CD4-positive, alpha-beta T cell (primary cell): ENCODE data around the gene LOC128125822.

Source experiments
- ATAC-seq: fragments of 200-7000 bp; cut with Tn5 transposase; one replicate; pipeline ENCODE4 v1.10.0; 2022; ENCODE audit warnings: mild to moderate bottlenecking; ENCODE audit not compliant: poor library complexity
- CTCF ChIA-PET: fragments of 350-600 bp; sonication (Branson Sonifier 250); formaldehyde crosslinking; loops from one replicate; lab custom pipeline; 2021; ENCODE audit warnings: antibody characterized with exemption, inconsistent platforms; lab: Charles Lee
- POLR2A ChIA-PET: fragments of 350-600 bp; sonication (Branson Sonifier 250); formaldehyde crosslinking; loops from one replicate; lab custom pipeline; 2021; ENCODE audit warnings: antibody characterized with exemption, inconsistent platforms; lab: Charles Lee
- DNase-seq, 14 experiments: peaks; one replicate each; pipeline ENCODE4 v3.0.0-alpha.2; 2013 to 2020; ENCODE audit warnings: mixed read lengths in 2 of 14
- H3K27ac ChIP-seq, 2 donors: one replicate each; pipeline versions ENCODE4 v1.5.1 to v1.7.0; 2013; ENCODE audit warnings: low read length in 2 of 2, low read depth in 1 of 2, mild to moderate bottlenecking in 1 of 2
- H3K27me3 ChIP-seq, 2 experiments: 1 replicate in 1 of 2; 2 replicates in 1 of 2; pipeline versions ENCODE4 v1.6.1 to v1.7.0; 2013; ENCODE audit warnings: low read length in 2 of 2, control low read depth in 1 of 2, mild to moderate bottlenecking in 1 of 2, moderate library complexity in 1 of 2; ENCODE audit not compliant: insufficient read depth in 2 of 2, control insufficient read depth in 1 of 2
- H3K36me3 ChIP-seq: one replicate; pipeline ENCODE4 v1.6.1; 2013; ENCODE audit warnings: low read length, control low read depth; ENCODE audit not compliant: insufficient read depth
- H3K4me1 ChIP-seq: one replicate; pipeline ENCODE4 v1.6.1; 2013; ENCODE audit warnings: low read length, control low read depth; ENCODE audit not compliant: insufficient read depth
- H3K4me3 ChIP-seq: one replicate; pipeline ENCODE4 v1.5.1; 2013; ENCODE audit warnings: mild to moderate bottlenecking, low read length, moderate library complexity
- H3K9me3 ChIP-seq, 2 experiments: 1 replicate in 1 of 2; 2 replicates in 1 of 2; pipeline versions ENCODE4 v1.6.1 to v1.7.0; 2013; ENCODE audit warnings: low read length in 2 of 2, mild to moderate bottlenecking in 2 of 2, control low read depth in 1 of 2, moderate library complexity in 1 of 2; ENCODE audit not compliant: control insufficient read depth in 1 of 2, insufficient read depth in 1 of 2
- H3K27ac Mint-ChIP-seq: one replicate; pipeline ENCODE4 v1.8.0; 2020; ENCODE audit warnings: mixed read lengths
- H3K27me3 Mint-ChIP-seq: one replicate; pipeline ENCODE4 v1.8.0; 2021; ENCODE audit warnings: mixed read lengths
- H3K36me3 Mint-ChIP-seq: one replicate; pipeline ENCODE4 v1.8.0; 2021; ENCODE audit warnings: low read depth, mixed read lengths
- H3K4me1 Mint-ChIP-seq: one replicate; pipeline ENCODE4 v1.8.0; 2021; ENCODE audit warnings: low read depth, mixed read lengths
- H3K4me3 Mint-ChIP-seq: one replicate; pipeline ENCODE4 v1.8.0; 2020; ENCODE audit warnings: mild to moderate bottlenecking, mixed read lengths
- H3K9me3 Mint-ChIP-seq: one replicate; pipeline ENCODE4 v1.8.0; 2020; ENCODE audit warnings: mixed read lengths
- intact Hi-C, 2 experiments: fragments of 100-400 bp; cut with DNase I in 1 of 2; cut with micrococcal nuclease in 1 of 2; formaldehyde crosslinking; loops; one replicate each; pipeline versions ENCODE4 v1.15.1 to v1.9.0; 2023 to 2025; cut with DNase I, micrococcal nuclease
- TF ChIP-seq, protein P1 (sequence below): fragments of 200-600 bp; IDR thresholded peaks from one replicate; pipeline ENCODE4 v1.8.0; 2022; ENCODE audit warnings: antibody characterized with exemption, mild to moderate bottlenecking

Gene LOC128125822

GRCh38 chr6:63560801-63561287 is 11.4 kb upstream of the LOC128125822 start:
- ATAC-seq (no peak), DNase-seq (no peak)
- no peak overlapping the region for H3K27ac Mint-ChIP-seq
- TF ChIP-seq, protein P1, sequence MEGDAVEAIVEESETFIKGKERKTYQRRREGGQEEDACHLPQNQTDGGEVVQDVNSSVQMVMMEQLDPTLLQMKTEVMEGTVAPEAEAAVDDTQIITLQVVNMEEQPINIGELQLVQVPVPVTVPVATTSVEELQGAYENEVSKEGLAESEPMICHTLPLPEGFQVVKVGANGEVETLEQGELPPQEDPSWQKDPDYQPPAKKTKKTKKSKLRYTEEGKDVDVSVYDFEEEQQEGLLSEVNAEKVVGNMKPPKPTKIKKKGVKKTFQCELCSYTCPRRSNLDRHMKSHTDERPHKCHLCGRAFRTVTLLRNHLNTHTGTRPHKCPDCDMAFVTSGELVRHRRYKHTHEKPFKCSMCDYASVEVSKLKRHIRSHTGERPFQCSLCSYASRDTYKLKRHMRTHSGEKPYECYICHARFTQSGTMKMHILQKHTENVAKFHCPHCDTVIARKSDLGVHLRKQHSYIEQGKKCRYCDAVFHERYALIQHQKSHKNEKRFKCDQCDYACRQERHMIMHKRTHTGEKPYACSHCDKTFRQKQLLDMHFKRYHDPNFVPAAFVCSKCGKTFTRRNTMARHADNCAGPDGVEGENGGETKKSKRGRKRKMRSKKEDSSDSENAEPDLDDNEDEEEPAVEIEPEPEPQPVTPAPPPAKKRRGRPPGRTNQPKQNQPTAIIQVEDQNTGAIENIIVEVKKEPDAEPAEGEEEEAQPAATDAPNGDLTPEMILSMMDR, result no peak
- no peaks in the 10 kb centered on the region for H3K9me3 ChIP-seq
- H3K4me1 Mint-ChIP-seq, result no peaks in the 10 kb centered on the region
- H3K4me3 ChIP-seq, result no peak overlapping the region
- H3K36me3 ChIP-seq, result no peaks in the 10 kb centered on the region
- intact Hi-C loops, result no loop called here
- peaks cover 21% of the 10 kb centered on the region for H3K27me3 Mint-ChIP-seq
- ChIA-PET POLR2A (no interaction called here), CTCF (no interaction called here)
- H3K4me3 Mint-ChIP-seq, result no peak overlapping the region
- no peaks in the 10 kb centered on the region for H3K27me3 ChIP-seq
- H3K27ac ChIP-seq, result no peak overlapping the region
- H3K4me1 ChIP-seq, result no peaks in the 10 kb centered on the region
- no peaks in the 10 kb centered on the region for H3K36me3 Mint-ChIP-seq
- no peaks in the 10 kb centered on the region for H3K9me3 Mint-ChIP-seq

DNA sequence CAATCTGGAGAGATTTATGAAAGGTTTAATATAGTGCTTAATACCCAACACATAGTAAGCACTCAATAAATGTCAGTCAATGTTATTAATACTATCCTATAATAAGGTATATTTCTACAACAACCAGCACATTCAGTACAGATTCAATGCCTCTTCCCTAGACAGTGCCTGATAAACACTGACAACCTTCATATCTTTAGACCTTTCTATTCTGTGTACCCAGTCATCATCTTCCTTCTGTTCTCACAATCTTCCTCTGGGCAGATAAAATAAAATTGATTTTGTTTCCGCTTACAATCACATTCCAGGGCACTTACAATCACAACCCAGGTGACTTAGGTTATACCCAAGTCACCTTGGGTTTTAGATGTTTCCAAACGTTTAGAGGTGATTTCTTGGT is 11.0 kb upstream of the LOC128125822 start:
- no peaks in the 10 kb centered on the region for H3K36me3 ChIP-seq
- no peaks in the 10 kb centered on the region for H3K4me1 ChIP-seq
- intact Hi-C loops, result no loop called here
- Mint-ChIP-seq H3K36me3 (no peaks in the 10 kb centered on the region), H3K27ac (no peak overlapping the region), H3K4me3 (no peak overlapping the region), H3K27me3 (peaks cover 19% of the 10 kb centered on the region), H3K9me3 (no peaks in the 10 kb centered on the region), H3K4me1 (no peaks in the 10 kb centered on the region)
- POLR2A ChIA-PET, result no interaction called here
- DNase-seq, result no peak
- no peak overlapping the region for H3K27ac ChIP-seq
- TF ChIP-seq, protein P1, result no peak
- no peaks in the 10 kb centered on the region for H3K27me3 ChIP-seq
- CTCF ChIA-PET, result no interaction called here
- no peaks in the 10 kb centered on the region for H3K9me3 ChIP-seq
- H3K4me3 ChIP-seq, result no peak overlapping the region
- no peak for ATAC-seq

DNA sequence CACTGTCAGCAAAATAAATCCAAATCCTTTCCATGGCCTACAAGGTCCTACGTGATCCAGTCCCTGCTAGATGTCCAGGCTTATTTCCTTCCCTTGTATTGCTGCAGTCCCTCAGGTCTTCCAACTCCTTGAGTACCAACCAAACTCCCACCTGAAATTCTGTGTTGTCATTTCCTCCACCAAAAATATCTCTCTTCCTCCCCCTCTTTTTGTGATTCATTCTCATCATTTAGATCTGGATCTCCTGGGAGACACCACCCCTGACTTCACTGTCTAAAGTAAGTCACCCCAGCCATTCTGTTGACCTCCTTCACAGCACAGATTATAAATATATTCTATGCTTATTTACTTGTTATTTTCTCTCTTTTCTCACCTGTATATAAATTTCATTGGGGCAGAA is 9.0 kb upstream of the LOC128125822 start:
- Mint-ChIP-seq H3K9me3 (no peaks in the 10 kb centered on the region), H3K27me3 (peaks cover 7% of the 10 kb centered on the region)

More for the DNA sequence above, 9.0 kb upstream of the LOC128125822 start:
- Mint-ChIP-seq H3K4me1 (no peaks in the 10 kb centered on the region), H3K4me3 (no peak overlapping the region), H3K36me3 (no peaks in the 10 kb centered on the region), H3K27ac (no peak overlapping the region)
- H3K36me3 ChIP-seq, result no peaks in the 10 kb centered on the region
- DNase-seq (no peak), ATAC-seq (no peak)
- no peak overlapping the region for H3K4me3 ChIP-seq
- H3K27ac ChIP-seq, result no peak overlapping the region
- H3K27me3 ChIP-seq, result no peaks in the 10 kb centered on the region
- TF ChIP-seq, protein P1, result no peak
- H3K9me3 ChIP-seq, result no peaks in the 10 kb centered on the region
- CTCF ChIA-PET, result no interaction called here
- POLR2A ChIA-PET, result no interaction called here
- no peaks in the 10 kb centered on the region for H3K4me1 ChIP-seq
- intact Hi-C loops, result no loop called here
